T-helper 22 cell (primary cell): ENCODE measurements around the gene UCP2.

Source experiments
- DNase-seq: peaks from one replicate; pipeline ENCODE4 v3.0.0-alpha.2; 2020; ENCODE audit warnings: low read depth

The UCP2 gene

GRCh38 chr11:73969991-73970800 lies 12.4 kb downstream of the UCP2 start:
- no peak for DNase-seq

GRCh38 chr11:73969091-73969490 lies 13.6 kb downstream of the UCP2 start:
- DNase-seq: no peak

- no peak for DNase-seq
These were observed 14.2 kb downstream of the UCP2 start for GRCh38 chr11:73968356-73968966.

- DNase-seq: no peak
These were observed 16.9 kb downstream of the UCP2 start for GRCh38 chr11:73965764-73966121.

- DNase-seq: no peak
These were observed 17.4 kb downstream of the UCP2 start for GRCh38 chr11:73965076-73965763.

- DNase-seq: no peak
These were observed 18.8 kb downstream of the UCP2 start for GRCh38 chr11:73963861-73964260.

GRCh38 chr11:73962101-73962705 lies 20.4 kb downstream of the UCP2 start:
- no peak for DNase-seq

GRCh38 chr11:73961321-73961720 lies 21.3 kb downstream of the UCP2 start:
- no peak for DNase-seq

- no peak for DNase-seq
These were observed 24.0 kb downstream of the UCP2 start for GRCh38 chr11:73958521-73959141.

- no peak for DNase-seq
These were observed 24.8 kb downstream of the UCP2 start for GRCh38 chr11:73957654-73958361.

GRCh38 chr11:73956876-73957653 lies 25.6 kb downstream of the UCP2 start:
- DNase-seq: no peak

GRCh38 chr11:73951797-73952196 lies 30.8 kb downstream of the UCP2 start:
- DNase-seq: no peak

GRCh38 chr11:73950869-73951710 lies 31.6 kb downstream of the UCP2 start, which contains the start of gene DNAJB13:
TSS of gene DNAJB13 (plus strand) at chr11:73951026. CDS start at chr11:73951070, 44 bp downstream.
- no peak for DNase-seq

GRCh38 chr11:73949912-73950311 lies 32.7 kb downstream of the UCP2 start:
- no peak for DNase-seq

- no peak for DNase-seq
These were observed 33.4 kb downstream of the UCP2 start for GRCh38 chr11:73949246-73949645.

GRCh38 chr11:73946798-73947458 lies 35.7 kb downstream of the UCP2 start:
- no peak for DNase-seq

- no peak for DNase-seq
These were observed 37.2 kb downstream of the UCP2 start for GRCh38 chr11:73945396-73945795.

GRCh38 chr11:73944901-73945300 lies 37.7 kb downstream of the UCP2 start:
- no peak for DNase-seq

- DNase-seq: no peak
These were observed 38.6 kb downstream of the UCP2 start for GRCh38 chr11:73944085-73944484.
